Stimulated activated CD4-positive, alpha-beta T cell treated with anti-CD3 and anti-CD28 coated beads, Interleukin-2, amount 100 ng/mL, for 24 hours (primary cell): ENCODE measurements around the gene ENOX1.

Source experiments
- DNase-seq, 2 donors: peaks; one replicate each; pipeline ENCODE4 v3.0.0-alpha.2; 2020

Gene ENOX1

GRCh38 chr13:43737392-43737923, 49.3 kb downstream of the ENOX1 start:
- DNase-seq: no peak

- no peak for DNase-seq
Observed at GRCh38 chr13:43732726-43733125, 54.0 kb downstream of the ENOX1 start.

GRCh38 chr13:43731296-43731695, 55.5 kb downstream of the ENOX1 start:
- DNase-seq: no peak

- no peak for DNase-seq
Observed at GRCh38 chr13:43730642-43731041, 56.1 kb downstream of the ENOX1 start.

- no peak for DNase-seq
Observed at GRCh38 chr13:43728421-43728820, 58.4 kb downstream of the ENOX1 start.

GRCh38 chr13:43727856-43728255, 58.9 kb downstream of the ENOX1 start:
- DNase-seq: no peak

GRCh38 chr13:43725460-43725859, 61.3 kb downstream of the ENOX1 start:
- DNase-seq: no peak

- no peak for DNase-seq
Observed at GRCh38 chr13:43720780-43721397, 65.9 kb downstream of the ENOX1 start.

- no peak for DNase-seq
Observed at GRCh38 chr13:43698758-43699157, 88.0 kb downstream of the ENOX1 start.

GRCh38 chr13:43698009-43698408, 88.8 kb downstream of the ENOX1 start:
- no peak for DNase-seq

GRCh38 chr13:43697323-43697722, 89.4 kb downstream of the ENOX1 start:
- DNase-seq: no peak

- no peak for DNase-seq
Observed at GRCh38 chr13:43694146-43694664, 92.6 kb downstream of the ENOX1 start.

- no peak for DNase-seq
Observed at GRCh38 chr13:43693639-43694038, 93.1 kb downstream of the ENOX1 start.

GRCh38 chr13:43688227-43688907, 98.4 kb downstream of the ENOX1 start:
- DNase-seq: no peak

- DNase-seq: no peak
Observed at GRCh38 chr13:43687038-43687437, 99.7 kb downstream of the ENOX1 start.

- no peak for DNase-seq
Observed at GRCh38 chr13:43686557-43686956, 100.2 kb downstream of the ENOX1 start.

- DNase-seq: no peak
Observed at GRCh38 chr13:43684963-43685725, 101.6 kb downstream of the ENOX1 start.

- DNase-seq: no peak
Observed at GRCh38 chr13:43682701-43683100, 104.1 kb downstream of the ENOX1 start.

GRCh38 chr13:43676320-43676719, 110.5 kb downstream of the ENOX1 start:
- no peak for DNase-seq

GRCh38 chr13:43675577-43675976, 111.2 kb downstream of the ENOX1 start:
- DNase-seq: no peak

GRCh38 chr13:43669964-43670363, 116.8 kb downstream of the ENOX1 start:
- DNase-seq: no peak

- DNase-seq: no peak
Observed at GRCh38 chr13:43669101-43669500, 117.7 kb downstream of the ENOX1 start.

GRCh38 chr13:43666403-43666802, 120.4 kb downstream of the ENOX1 start:
- DNase-seq: no peak

GRCh38 chr13:43665388-43665787, 121.4 kb downstream of the ENOX1 start:
- no peak for DNase-seq
